LNCaP clone FGC (cell line): ENCODE measurements around the gene GLIS1.

Experiments used
- DNase-seq: peaks from one replicate; pipeline ENCODE4 v3.0.0-alpha.2; 2011; ENCODE audit warnings: low read depth
- H3K4me3 ChIP-seq: 2 replicates; pipeline ENCODE4 v1.5.1; 2011; ENCODE audit warnings: mild to moderate bottlenecking, low read depth, low read length, control low read depth
- TF ChIP-seq, protein P1 (sequence below): IDR thresholded peaks from 2 replicates; pipeline ENCODE4 v1.5.1; 2012; ENCODE audit warnings: mild to moderate bottlenecking; ENCODE audit not compliant: control insufficient read depth, insufficient read depth; ENCODE audit errors: extremely low read depth

Gene GLIS1

GRCh38 chr1:53662951-53663350, 76.0 kb downstream of the GLIS1 start:
- DNase-seq, result no peak
- TF ChIP-seq, protein P1, sequence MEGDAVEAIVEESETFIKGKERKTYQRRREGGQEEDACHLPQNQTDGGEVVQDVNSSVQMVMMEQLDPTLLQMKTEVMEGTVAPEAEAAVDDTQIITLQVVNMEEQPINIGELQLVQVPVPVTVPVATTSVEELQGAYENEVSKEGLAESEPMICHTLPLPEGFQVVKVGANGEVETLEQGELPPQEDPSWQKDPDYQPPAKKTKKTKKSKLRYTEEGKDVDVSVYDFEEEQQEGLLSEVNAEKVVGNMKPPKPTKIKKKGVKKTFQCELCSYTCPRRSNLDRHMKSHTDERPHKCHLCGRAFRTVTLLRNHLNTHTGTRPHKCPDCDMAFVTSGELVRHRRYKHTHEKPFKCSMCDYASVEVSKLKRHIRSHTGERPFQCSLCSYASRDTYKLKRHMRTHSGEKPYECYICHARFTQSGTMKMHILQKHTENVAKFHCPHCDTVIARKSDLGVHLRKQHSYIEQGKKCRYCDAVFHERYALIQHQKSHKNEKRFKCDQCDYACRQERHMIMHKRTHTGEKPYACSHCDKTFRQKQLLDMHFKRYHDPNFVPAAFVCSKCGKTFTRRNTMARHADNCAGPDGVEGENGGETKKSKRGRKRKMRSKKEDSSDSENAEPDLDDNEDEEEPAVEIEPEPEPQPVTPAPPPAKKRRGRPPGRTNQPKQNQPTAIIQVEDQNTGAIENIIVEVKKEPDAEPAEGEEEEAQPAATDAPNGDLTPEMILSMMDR, result no peak
- no peak overlapping the region for H3K4me3 ChIP-seq

DNA sequence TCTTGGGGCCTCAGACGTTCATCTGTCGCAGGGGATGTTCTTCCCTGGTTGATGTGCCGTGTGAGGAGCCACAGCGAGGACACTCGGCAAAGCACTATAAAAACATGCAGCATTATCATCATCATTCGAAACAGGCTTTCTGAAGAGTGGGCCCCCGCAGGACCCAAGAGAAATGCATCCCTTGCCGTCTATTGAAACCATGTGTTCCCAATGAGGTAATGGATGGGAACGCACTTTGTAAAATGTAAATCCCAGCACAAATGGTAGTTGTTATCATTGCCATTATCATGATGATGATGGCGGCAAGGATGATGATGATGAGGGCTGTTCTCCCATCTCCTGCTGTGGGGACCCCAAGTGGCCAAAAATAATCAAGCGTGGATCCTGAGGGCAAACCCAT, 76.8 kb downstream of the GLIS1 start:
- TF ChIP-seq, protein P1, result no peak
- no peak overlapping the region for H3K4me3 ChIP-seq
- no peak for DNase-seq

GRCh38 chr1:53661496-53661895, 77.5 kb downstream of the GLIS1 start:
- DNase-seq, result no peak
- TF ChIP-seq, protein P1, result no peak
- H3K4me3 ChIP-seq, result no peak overlapping the region

DNA sequence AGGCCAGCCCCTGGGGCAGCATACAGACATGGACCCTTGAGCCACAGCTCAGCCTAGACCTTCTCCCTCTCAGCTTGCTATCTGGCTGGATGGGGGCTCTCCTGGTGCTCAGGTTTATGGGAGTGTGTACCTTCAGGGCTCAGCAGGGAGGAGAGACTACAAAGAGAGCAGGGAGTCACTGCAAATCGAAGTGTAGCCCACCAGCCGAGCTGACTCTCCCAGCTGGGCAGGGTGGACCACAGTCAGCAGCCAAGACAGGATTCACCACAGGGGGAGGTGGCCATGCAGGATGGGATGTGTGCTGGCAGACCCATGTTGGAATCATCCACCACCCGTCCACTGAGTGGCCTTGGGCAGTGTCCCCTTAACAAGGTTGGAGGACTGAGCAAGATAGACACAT, 78.3 kb downstream of the GLIS1 start:
- TF ChIP-seq, protein P1, result no peak
- no peak overlapping the region for H3K4me3 ChIP-seq
- DNase-seq, result no peak

DNA sequence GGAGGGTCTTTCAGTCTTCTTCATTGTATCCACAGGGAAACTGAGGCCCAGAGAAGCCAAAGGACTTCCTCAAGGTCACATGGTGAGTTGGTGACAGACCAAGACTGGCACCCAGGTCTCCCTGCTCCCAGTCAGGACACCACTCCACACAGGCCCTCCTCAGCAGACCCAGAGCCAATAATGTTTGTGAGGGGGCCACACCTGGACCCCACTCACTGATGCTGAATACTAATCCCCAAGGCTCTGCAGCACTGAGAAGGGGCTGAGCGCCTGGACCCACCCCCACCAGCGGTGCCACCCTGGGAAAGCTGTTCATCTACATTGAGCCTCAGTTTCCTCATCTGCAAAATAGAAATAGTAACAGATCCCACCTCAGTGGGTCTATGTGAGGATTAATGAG, 79.5 kb downstream of the GLIS1 start:
- DNase-seq, result no peak
- H3K4me3 ChIP-seq, result no peak overlapping the region
- TF ChIP-seq, protein P1, result no peak

- no peak for DNase-seq
- H3K4me3 ChIP-seq, result no peak overlapping the region
- TF ChIP-seq, protein P1, result no peak
Observed at GRCh38 chr1:53658489-53659230, 80.3 kb downstream of the GLIS1 start.

DNA sequence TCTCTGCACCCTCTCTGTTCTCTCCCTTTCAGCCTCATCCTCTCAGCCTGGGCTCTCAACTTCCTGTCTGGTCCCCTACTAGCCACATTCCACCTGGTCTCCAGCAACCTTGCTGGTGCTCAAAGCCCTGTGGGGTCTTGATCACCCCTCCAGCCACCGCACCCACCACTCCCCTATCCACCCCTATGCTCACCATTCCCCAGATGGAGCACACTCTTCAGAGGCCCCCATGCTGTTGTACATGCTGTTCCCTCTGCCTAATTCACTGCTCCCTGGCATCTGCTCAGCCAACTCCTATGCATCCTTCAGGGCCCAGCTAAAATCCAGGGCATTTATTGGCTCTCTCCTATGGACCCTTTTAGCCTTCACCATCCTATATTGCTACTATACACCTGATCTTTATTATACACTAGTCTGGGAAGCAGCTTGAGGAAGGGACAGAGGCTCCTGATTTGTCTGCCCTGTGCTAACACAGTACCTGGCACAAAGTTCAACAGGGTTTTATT, 81.0 kb downstream of the GLIS1 start:
- DNase-seq, result no peak
- TF ChIP-seq, protein P1, result no peak

More for the DNA sequence above, 81.0 kb downstream of the GLIS1 start:
- H3K4me3 ChIP-seq, result no peak overlapping the region
